Gastrocnemius medialis (tissue), 4 donors: ENCODE data around the gene KBTBD7. TPM values are rescaled to one million over a fixed set of nuclear protein-coding genes. Genes with fewer than 3 reads are reported as not detected.
"Not testable (repeated sequence)": the region's sequence is repeated elsewhere in the genome, so short reads cannot be mapped to it uniquely, and the experiment has no call there.

ENCODE experiments used
- ATAC-seq, 2 donors: fragments of 150-250 bp; one replicate each; pipeline ENCODE4 v1.9.1; 2016
- DNase-seq, 2 donors: peaks; one replicate each; pipeline ENCODE4 v3.0.0-alpha.2; 2019
- H3K27ac ChIP-seq, 4 donors: fragments of 200-600 bp; sonication (generic); 1 replicate in 1 of 4; 2 replicates in 3 of 4; pipeline ENCODE4 v1.5.1; 2016 to 2018; ENCODE audit warnings: mild to moderate bottlenecking in 2 of 4, moderate library complexity in 1 of 4
- H3K27me3 ChIP-seq, 3 donors: fragments of 200-600 bp; sonication (generic) in 2 of 3; 1 replicate in 1 of 3; 2 replicates in 2 of 3; pipeline versions ENCODE4 v1.5.1 to v1.6.0; 2016 to 2019; ENCODE audit warnings: mild to moderate bottlenecking in 1 of 3, moderate library complexity in 1 of 3
- H3K36me3 ChIP-seq, 2 donors: fragments of 200-600 bp; sonication (generic) in 1 of 2; one replicate each; pipeline ENCODE4 v1.5.1; 2017 to 2018
- H3K4me1 ChIP-seq, 2 donors: fragments of 200-600 bp; sonication (generic) in 1 of 2; one replicate each; pipeline ENCODE4 v1.5.1; 2016 to 2017; ENCODE audit warnings: mild to moderate bottlenecking in 2 of 2
- H3K4me3 ChIP-seq, 4 donors: fragments of 200-600 bp; sonication (generic) in 3 of 4; 1 replicate in 1 of 4; 2 replicates in 3 of 4; pipeline ENCODE4 v1.5.1; 2016 to 2019; ENCODE audit warnings: mild to moderate bottlenecking in 2 of 4
- H3K9me3 ChIP-seq, 3 donors: fragments of 200-600 bp; sonication (generic) in 2 of 3; 1 replicate in 1 of 3; 2 replicates in 2 of 3; pipeline ENCODE4 v1.5.1; 2016 to 2019
- POLR2A ChIP-seq, 2 donors: fragments of 450-650 bp; IDR thresholded peaks; one replicate each; pipeline ENCODE4 v1.6.1; 2017; ENCODE audit warnings: antibody characterized with exemption in 2 of 2, mild to moderate bottlenecking in 2 of 2, moderate library complexity in 2 of 2
- in situ Hi-C, 4 donors: fragments of 200-750 bp; cut with MboI; loops; one replicate each; pipeline versions ENCODE4 v1.15.0 to v1.8.0; 2017; ENCODE audit warnings: low sequenced_read_pairs in 4 of 4
- intact Hi-C: fragments of 100-400 bp; cut with DNase I; formaldehyde crosslinking; loops from one replicate; pipeline ENCODE4 v1.15.1; 2023; ENCODE audit warnings: low total_unique reads
- total RNA-seq, 4 donors: library from RNA; depleted of rRNA; stranded (reverse); fragments of >200 nt; gene quantifications; one replicate each; pipeline versions ENCODE4 v1.1.0 to v1.2.3, GENCODE V29; 2016
- TF ChIP-seq, protein P1 (sequence below), 5 experiments: fragments of 450-650 bp in 3 of 5; fragments of 200-600 bp in 2 of 5; sonication (generic) in 2 of 5; IDR thresholded peaks in 4 of 5; conservative IDR thresholded peaks in 1 of 5; 1 replicate in 4 of 5; 2 replicates in 1 of 5; pipeline ENCODE4 v1.5.1; 2016 to 2019; ENCODE audit warnings: antibody characterized with exemption in 5 of 5, mild to moderate bottlenecking in 3 of 5, moderate library complexity in 3 of 5

The KBTBD7 gene
- total RNA-seq, 4 donors from 2014 or later: 2.3 to 5.6 (median 5.3) TPM

DNA sequence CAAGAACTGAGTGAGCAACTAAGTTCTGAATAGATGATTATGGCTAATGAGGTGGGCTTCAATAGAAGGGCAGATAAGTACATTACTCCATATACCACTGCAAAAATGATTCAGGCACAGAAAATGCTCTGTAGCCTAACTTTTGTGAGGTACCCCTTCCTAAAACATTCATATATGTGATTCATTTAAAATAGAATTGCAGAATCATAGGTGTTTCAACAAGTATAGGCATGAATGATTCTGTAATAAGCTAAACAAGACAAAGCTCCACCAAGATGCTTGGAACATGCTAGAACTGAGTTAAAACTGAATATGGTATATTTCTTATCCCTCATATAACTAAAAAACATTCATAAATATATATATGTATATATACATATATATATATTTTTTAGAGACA, 12.1 kb downstream of the KBTBD7 start:
- intact Hi-C loops: no loop called here
- no peak for ATAC-seq

DNA sequence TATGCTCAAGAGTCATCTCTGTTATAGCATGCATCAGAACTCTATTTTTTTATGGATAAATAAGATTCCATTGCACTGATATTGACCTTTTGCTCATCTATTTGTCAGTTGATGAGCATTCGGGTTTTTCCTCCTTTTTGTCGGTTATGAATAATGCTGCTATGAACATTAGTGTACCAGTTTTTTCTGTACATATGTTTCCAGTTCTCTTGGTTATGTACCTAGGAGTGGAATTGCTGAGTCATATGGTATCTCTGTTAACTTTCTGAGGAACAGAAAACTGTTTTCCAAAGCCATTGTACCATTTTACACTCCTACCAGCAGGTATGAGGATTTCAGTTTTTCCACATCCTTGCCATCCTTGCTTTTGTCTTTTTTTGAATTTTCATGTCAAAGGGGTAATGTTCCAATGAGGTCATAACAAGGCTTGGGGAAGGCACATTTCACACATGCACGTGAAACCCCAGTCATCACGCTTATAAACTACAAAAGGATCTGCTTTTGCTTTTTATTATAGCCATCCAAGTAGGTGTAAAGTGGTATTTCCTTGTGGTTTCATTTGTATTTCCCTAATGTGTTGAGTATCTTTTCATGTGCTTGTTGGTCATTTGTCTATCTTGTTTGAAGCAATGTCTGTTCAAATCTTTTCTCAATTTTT, 14.6 kb downstream of the KBTBD7 start:
- Histone ChIP-seq H3K27ac (no peak overlapping the region), H3K4me1 (no peaks in the 10 kb centered on the region), H3K36me3 (no peaks in the 10 kb centered on the region), H3K27me3 (no peaks in the 10 kb centered on the region), H3K4me3 (no peak overlapping the region), H3K9me3 (no peaks in the 10 kb centered on the region)
- no peak for TF ChIP-seq POLR2A (IDR thresholded peaks at IDR 0.05)
- TF ChIP-seq, protein P1, sequence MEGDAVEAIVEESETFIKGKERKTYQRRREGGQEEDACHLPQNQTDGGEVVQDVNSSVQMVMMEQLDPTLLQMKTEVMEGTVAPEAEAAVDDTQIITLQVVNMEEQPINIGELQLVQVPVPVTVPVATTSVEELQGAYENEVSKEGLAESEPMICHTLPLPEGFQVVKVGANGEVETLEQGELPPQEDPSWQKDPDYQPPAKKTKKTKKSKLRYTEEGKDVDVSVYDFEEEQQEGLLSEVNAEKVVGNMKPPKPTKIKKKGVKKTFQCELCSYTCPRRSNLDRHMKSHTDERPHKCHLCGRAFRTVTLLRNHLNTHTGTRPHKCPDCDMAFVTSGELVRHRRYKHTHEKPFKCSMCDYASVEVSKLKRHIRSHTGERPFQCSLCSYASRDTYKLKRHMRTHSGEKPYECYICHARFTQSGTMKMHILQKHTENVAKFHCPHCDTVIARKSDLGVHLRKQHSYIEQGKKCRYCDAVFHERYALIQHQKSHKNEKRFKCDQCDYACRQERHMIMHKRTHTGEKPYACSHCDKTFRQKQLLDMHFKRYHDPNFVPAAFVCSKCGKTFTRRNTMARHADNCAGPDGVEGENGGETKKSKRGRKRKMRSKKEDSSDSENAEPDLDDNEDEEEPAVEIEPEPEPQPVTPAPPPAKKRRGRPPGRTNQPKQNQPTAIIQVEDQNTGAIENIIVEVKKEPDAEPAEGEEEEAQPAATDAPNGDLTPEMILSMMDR (IDR thresholded peaks at IDR 0.05 in 4 of 5, conservative IDR thresholded peaks at IDR 0.05 in 1 of 5): no peak
- in situ Hi-C loops (loop anchor here in 2 of 4 donors (10.0 kb wide), 1 partner anchor 45 kb away; the partner anchor contains the start of gene KBTBD6 (in 2 of the 2)), intact Hi-C loops (no loop called here)
- DNase-seq (no peak), ATAC-seq (no peak)

More for the DNA sequence above, 12.1 kb downstream of the KBTBD7 start:
- Histone ChIP-seq H3K36me3 (no peaks in the 10 kb centered on the region), H3K9me3 (no peaks in the 10 kb centered on the region), H3K4me1 (peaks cover 0 to 5% of the 10 kb centered on the region in 2 donors), H3K27me3 (no peaks in the 10 kb centered on the region), H3K4me3 (no peak overlapping the region), H3K27ac (no peak overlapping the region)
- no peak for DNase-seq
- in situ Hi-C loops: loop anchor here in 2 of 4 donors (10.0 kb wide), 1 partner anchor 47 kb away; the partner anchor contains the start of gene KBTBD6 (in 2 of the 2)
- TF ChIP-seq, protein P1 (IDR thresholded peaks at IDR 0.05 in 4 of 5, conservative IDR thresholded peaks at IDR 0.05 in 1 of 5): no peak
- no peak for TF ChIP-seq POLR2A (IDR thresholded peaks at IDR 0.05)

- in situ Hi-C loops: no loop called here
- DNase-seq (no peak), ATAC-seq (no peak)
Measured at GRCh38 chr13:41178040-41178439, 16.3 kb downstream of the KBTBD7 start.

GRCh38 chr13:41177616-41178015, 16.8 kb downstream of the KBTBD7 start:
- TF ChIP-seq, protein P1 (IDR thresholded peaks at IDR 0.05 in 4 of 5, conservative IDR thresholded peaks at IDR 0.05 in 1 of 5): no peak
- no peak for TF ChIP-seq POLR2A (IDR thresholded peaks at IDR 0.05)
- intact Hi-C loops (no loop called here), in situ Hi-C loops (no loop called here)
- H3K27ac ChIP-seq: no peak overlapping the region
- DNase-seq: no peak
- H3K4me3 ChIP-seq: no peak overlapping the region
- H3K4me1 ChIP-seq: no peaks in the 10 kb centered on the region
- ATAC-seq: no peak
- H3K27me3 ChIP-seq: no peaks in the 10 kb centered on the region
- no peaks in the 10 kb centered on the region for H3K9me3 ChIP-seq
- no peaks in the 10 kb centered on the region for H3K36me3 ChIP-seq

More at GRCh38 chr13:41178040-41178439, 16.3 kb downstream of the KBTBD7 start:
- Histone ChIP-seq H3K27ac (no peak overlapping the region), H3K27me3 (no peaks in the 10 kb centered on the region), H3K4me3 (no peak overlapping the region), H3K36me3 (no peaks in the 10 kb centered on the region), H3K4me1 (no peaks in the 10 kb centered on the region), H3K9me3 (no peaks in the 10 kb centered on the region)
- intact Hi-C loops: no loop called here
- TF ChIP-seq POLR2A (IDR thresholded peaks at IDR 0.05): no peak
- TF ChIP-seq, protein P1 (IDR thresholded peaks at IDR 0.05 in 4 of 5, conservative IDR thresholded peaks at IDR 0.05 in 1 of 5): no peak

- H3K27me3 ChIP-seq, in situ Hi-C loops, ATAC-seq, intact Hi-C loops, H3K27ac ChIP-seq, H3K4me1 ChIP-seq, H3K4me3 ChIP-seq, DNase-seq, H3K36me3 ChIP-seq, H3K9me3 ChIP-seq: not testable (repeated sequence)
Measured at GRCh38 chr13:41175576-41175975, 18.8 kb downstream of the KBTBD7 start.
